Aorta (tissue), 5 donors: ENCODE measurements around the gene TNS1. TPM values are rescaled to one million over a fixed set of nuclear protein-coding genes. Genes with fewer than 3 reads are reported as not detected.

Experiments used
- ATAC-seq: fragments of 200-7000 bp; cut with Tn5 transposase; one replicate; pipeline ENCODE4 v1.9.1; 2022; ENCODE audit warnings: moderate library complexity; ENCODE audit not compliant: low FRiP score
- DNase-seq, 2 donors: peaks; one replicate each; pipeline ENCODE4 v3.0.0-alpha.2; 2020
- H3K27ac ChIP-seq, 2 donors: one replicate each; pipeline ENCODE4 v1.5.1; 2013; ENCODE audit warnings: low read length in 2 of 2, mild to moderate bottlenecking in 2 of 2, moderate library complexity in 2 of 2, control low read depth in 1 of 2, inconsistent platforms in 1 of 2, low read depth in 1 of 2
- H3K27me3 ChIP-seq, 2 donors: one replicate each; pipeline ENCODE4 v1.6.1; 2013; ENCODE audit warnings: control low read depth in 1 of 2, low read length in 1 of 2, mild to moderate bottlenecking in 1 of 2, moderate library complexity in 1 of 2; ENCODE audit not compliant: insufficient read depth in 2 of 2, control insufficient read depth in 1 of 2
- H3K36me3 ChIP-seq, 2 donors: one replicate each; pipeline ENCODE4 v1.6.1; 2013; ENCODE audit warnings: control low read depth in 1 of 2, low read length in 1 of 2, mild to moderate bottlenecking in 1 of 2; ENCODE audit not compliant: insufficient read depth in 2 of 2, control insufficient read depth in 1 of 2
- H3K4me1 ChIP-seq, 2 donors: one replicate each; pipeline ENCODE4 v1.6.1; 2013; ENCODE audit warnings: low read length in 2 of 2, control low read depth in 1 of 2, mild to moderate bottlenecking in 1 of 2, moderate library complexity in 1 of 2; ENCODE audit not compliant: insufficient read depth in 2 of 2, control insufficient read depth in 1 of 2
- H3K4me3 ChIP-seq, 2 donors: one replicate each; pipeline ENCODE4 v1.5.1; 2013; ENCODE audit warnings: low read length in 2 of 2, control low read depth in 1 of 2, mild to moderate bottlenecking in 1 of 2
- H3K9me3 ChIP-seq: one replicate; pipeline ENCODE4 v1.6.1; 2013; ENCODE audit warnings: mild to moderate bottlenecking, low read length; ENCODE audit not compliant: control insufficient read depth
- WGBS, 2 donors: extraction: QIAGEN DNeasy Blood & Tissue Kit; methylation state at CpG; one replicate each; pipeline ENCODE4 v1.1.7; 2013; 5-methylcytosine and 5-hydroxymethylcytosine counted together
- intact Hi-C, 2 donors: fragments of 100-400 bp; cut with DNase I; formaldehyde crosslinking; loops; one replicate each; pipeline versions ENCODE4 v1.14.2 to v1.15.0; 2022
- polyA plus RNA-seq, 2 donors: library from polyadenylated mRNA; stranded (reverse); fragments of 200-250 nt; gene quantifications; one replicate each; pipeline ENCODE4 v1.2.3, GENCODE V29; 2013
- total RNA-seq, 2 donors: library from RNA; stranded (reverse); fragmentation: NEBNext Ultra II Directional; extraction: Animal tissue kit (Norgen Biotek cat#: 25700); gene quantifications; one replicate each; pipeline ENCODE4 v1.2.1, GENCODE V29; 2021
- donor health status: healthy with polysubstance abuse.
- donor health status: Bipolar disorder and iron deficiency.
- donor health status: DM: no; HTN: no; CAD: no.
- donor health status: DM: no; HTN: no; CAD: no.
- donor health status: DM: yes; HTN: yes; CAD: no.

The TNS1 gene
- total and polyA plus RNA-seq, 4 donors: 303 to 1,949 (median 930) TPM

DNA sequence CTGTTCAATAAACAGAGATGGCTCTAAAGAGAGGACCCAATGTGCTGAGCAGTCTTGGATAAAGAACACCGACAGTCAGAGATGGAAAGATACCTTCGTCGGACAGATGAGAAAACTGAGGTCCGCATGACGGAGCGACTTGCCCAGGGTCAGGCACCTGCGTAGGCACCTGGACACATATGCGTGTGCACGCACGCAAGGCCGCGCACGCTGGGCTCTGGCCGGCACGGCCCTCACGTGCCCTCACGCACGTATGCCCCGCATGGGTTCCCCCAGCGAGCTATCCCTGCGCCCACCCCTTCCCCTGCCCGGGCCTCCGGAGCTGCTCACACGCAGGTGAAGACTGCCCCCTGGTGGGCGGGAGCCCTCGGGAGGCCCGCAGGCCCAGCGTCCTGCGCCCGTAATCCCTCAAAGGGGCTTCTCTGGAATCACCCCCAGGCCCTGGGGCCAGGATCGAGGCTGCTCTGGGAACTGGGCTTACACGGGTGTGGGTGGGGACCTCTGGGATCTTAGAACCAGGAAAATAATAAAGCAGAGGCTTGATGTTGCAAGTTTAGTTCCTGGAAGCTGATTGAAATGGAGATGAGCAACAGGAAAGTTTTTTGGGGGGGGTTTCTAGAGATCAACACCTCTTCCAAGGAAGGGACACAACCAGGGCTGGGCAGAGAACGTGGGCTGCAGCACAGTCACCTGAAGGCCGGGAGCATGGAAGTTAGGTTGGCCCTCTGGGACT, 246.3 kb downstream of the TNS1 start:
- peak overlapping the region; percentile 24 to 30 for H3K27ac ChIP-seq
- peak; percentile 89 for ATAC-seq

DNA sequence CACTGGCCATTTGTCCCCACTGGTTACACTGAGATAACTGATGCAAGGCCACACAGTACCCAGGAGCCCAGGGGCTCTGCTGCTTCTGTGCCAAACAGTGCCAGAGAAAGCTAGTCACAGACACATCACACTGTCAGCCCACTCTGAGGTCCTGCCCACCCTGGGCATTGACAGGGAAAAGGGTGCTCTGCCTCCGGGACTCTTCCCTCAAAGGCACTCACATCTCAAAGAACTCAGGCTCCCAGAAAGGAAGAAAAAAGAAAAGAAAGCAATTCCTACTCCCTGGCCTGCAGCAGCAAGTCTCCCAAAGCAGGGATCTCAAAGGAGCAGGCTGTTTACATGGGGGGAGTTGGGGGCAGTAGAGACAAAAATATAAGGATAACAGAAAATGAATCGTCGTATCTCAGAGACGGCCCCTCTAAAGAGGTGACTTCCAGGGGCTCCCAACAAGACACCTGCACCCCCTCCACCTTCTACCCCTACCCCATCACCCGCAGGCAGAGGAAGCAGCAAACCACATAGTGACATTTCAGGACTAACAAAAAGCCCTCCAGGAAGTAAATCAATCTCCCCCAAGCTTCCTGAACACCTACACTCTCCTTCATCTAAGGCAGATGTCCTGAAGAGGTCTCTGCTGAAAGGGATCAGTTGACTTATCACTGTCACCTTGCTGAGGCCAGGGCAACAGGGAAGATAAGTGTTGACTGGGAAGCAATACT, 247.6 kb downstream of the TNS1 start:
- no peaks in the 10 kb centered on the region for H3K27me3 ChIP-seq
- no peak overlapping the region for H3K4me3 ChIP-seq
- ATAC-seq (no peak), DNase-seq (no peak)
- H3K9me3 ChIP-seq: no peaks in the 10 kb centered on the region
- intact Hi-C loops: loop anchor here in 1 of 2 donors (5.0 kb wide), 1 partner anchor 1073 kb away; no protein-coding TSS in a partner anchor
- H3K36me3 ChIP-seq: no peaks in the 10 kb centered on the region
- 33 to 50% methylated on average over 5 of the region's 5 CpGs for WGBS, 2 donors
- peak overlapping the region in 1 of 2 donors; percentile 43 for H3K27ac ChIP-seq
- H3K4me1 ChIP-seq: peaks cover 3 to 6% of the 10 kb centered on the region in 2 donors

More for the DNA sequence above, 246.3 kb downstream of the TNS1 start:
- DNase-seq: peak; percentile 84 to 94
- peaks cover 3 to 6% of the 10 kb centered on the region in 2 donors for H3K4me1 ChIP-seq
- intact Hi-C loops: loop anchor here in 1 of 2 donors (5.0 kb wide), 1 partner anchor 1074 kb away; no protein-coding TSS in a partner anchor
- H3K9me3 ChIP-seq: no peaks in the 10 kb centered on the region
- 20 to 21% methylated on average over 34 of the region's 34 CpGs for WGBS, 2 donors
- no peaks in the 10 kb centered on the region for H3K27me3 ChIP-seq
- no peak overlapping the region for H3K4me3 ChIP-seq
- no peaks in the 10 kb centered on the region for H3K36me3 ChIP-seq

DNA sequence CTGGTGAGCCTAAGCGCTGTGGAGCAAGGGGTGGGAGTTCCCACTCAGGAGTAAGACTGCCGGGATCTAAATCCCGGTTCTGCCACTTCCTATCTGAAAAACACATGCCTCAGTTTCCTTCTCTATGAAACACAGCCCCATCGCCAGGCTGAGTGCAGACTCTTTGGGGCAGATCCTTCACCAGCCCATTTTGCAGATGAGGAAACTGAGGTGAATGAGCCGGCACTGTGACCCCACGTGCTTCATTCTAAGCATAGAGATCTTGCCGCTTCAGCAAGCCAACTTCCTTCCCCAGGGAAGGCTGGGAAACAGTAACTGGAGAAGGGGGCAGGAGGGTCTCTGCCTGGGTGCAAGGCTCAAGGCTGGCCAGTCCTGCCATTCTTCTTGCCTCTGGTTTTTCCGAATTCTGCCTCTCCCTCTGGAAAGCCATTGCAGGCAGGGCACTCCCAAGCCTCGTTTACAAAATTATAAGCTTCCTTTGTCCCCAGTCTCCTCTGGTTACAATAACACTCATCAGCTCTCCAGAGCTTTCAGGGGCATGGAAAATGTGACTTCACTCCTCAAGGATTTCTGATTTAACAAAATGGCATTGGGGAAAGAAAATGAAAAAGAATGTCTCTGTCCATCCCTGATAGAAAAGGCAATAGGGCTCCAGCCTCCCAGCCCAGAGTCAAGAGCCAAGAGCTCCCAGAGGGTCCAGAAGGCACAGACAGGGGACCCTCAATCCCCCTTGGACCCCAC, 249.2 kb downstream of the TNS1 start:
- ATAC-seq: no peak
- Histone ChIP-seq H3K27me3 (no peaks in the 10 kb centered on the region), H3K4me3 (no peak overlapping the region), H3K27ac (peak overlapping the region; percentile 19 to 96), H3K4me1 (peaks cover 3 to 6% of the 10 kb centered on the region in 2 donors), H3K9me3 (no peaks in the 10 kb centered on the region), H3K36me3 (no peaks in the 10 kb centered on the region)
- 42 to 44% methylated on average over 9 of the region's 9 CpGs for WGBS, 2 donors
- intact Hi-C loops: loop anchor here in 1 of 2 donors (5.0 kb wide), 2 partner anchors 101 to 1056 kb away; partner anchors contain the start of gene IGFBP5
- DNase-seq: no peak

DNA sequence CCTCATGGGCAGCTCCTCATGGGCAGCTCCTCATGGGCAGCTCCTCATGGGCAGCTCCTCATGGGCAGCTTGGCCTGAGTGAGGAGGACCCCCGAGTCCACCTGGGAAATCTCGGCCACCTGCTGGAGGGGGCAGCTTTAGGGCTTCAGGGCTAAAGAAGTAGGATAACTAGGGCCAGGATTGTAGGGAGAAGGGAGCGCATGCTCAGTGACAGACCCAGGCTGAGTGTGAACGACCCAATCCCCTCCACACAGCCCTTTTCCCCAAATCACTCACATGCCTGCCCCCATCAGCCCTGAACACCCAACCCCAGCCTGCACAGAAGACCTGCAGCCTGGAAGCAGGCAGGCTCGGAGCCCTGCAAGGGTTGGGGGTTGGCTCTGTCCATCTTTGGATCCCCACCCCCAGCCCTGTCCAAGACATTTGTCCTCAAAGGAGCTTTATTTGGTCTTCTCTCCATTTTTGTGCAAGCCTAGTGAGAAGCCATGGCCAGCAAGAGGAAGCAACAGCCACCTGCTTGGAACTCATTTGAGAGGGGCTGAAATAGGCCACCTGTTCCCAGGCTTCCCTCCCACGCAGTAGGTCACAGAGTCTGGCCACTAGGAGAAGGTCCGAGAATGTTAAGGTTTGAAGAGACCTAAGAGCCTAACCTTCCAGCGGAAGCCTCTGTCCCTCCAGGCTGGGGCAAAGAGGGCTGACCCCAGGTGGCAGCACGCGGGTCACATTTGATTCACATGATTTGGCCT, 249.9 kb downstream of the TNS1 start:
- no peak overlapping the region for H3K4me3 ChIP-seq

DNA sequence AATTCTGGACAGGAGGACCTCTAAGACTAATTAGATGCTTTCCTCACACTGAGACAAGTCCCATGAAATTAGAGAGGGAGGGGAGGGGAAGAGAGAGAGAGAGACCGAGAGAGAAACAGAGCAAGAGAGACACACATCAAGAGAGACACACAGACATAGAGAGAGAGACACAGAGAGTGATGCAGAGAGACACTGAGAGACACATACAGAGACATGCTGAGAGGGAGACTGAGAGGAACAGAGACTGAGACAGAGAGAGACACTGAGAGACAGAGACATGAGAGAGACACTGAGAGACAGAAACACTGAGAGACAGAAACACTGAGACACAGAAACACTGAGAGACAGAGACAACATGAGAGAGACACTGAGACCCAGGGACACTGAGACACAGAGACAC, 250.8 kb downstream of the TNS1 start:
- peak overlapping the region; percentile 9 to 96 for H3K27ac ChIP-seq
- peaks cover 3 to 6% of the 10 kb centered on the region in 2 donors for H3K4me1 ChIP-seq
- ATAC-seq (no peak), DNase-seq (no peak)
- intact Hi-C loops: loop anchor here in 1 of 2 donors (5.0 kb wide), 2 partner anchors 100 to 1055 kb away; partner anchors contain the start of gene IGFBP5
- H3K4me3 ChIP-seq: no peak overlapping the region
- H3K27me3 ChIP-seq: no peaks in the 10 kb centered on the region
- WGBS, 2 donors: 77 to 90% methylated on average over 1 of the region's 1 CpG
- no peaks in the 10 kb centered on the region for H3K36me3 ChIP-seq
- H3K9me3 ChIP-seq: no peaks in the 10 kb centered on the region

More for the DNA sequence above, 249.9 kb downstream of the TNS1 start:
- Histone ChIP-seq H3K27ac (peak overlapping the region in 1 of 2 donors; percentile 96), H3K27me3 (no peaks in the 10 kb centered on the region), H3K36me3 (no peaks in the 10 kb centered on the region), H3K4me1 (peaks cover 3 to 6% of the 10 kb centered on the region in 2 donors), H3K9me3 (no peaks in the 10 kb centered on the region)
- WGBS, 2 donors: 83 to 87% methylated on average over 10 of the region's 10 CpGs
- no peak for ATAC-seq
- DNase-seq: no peak
- intact Hi-C loops: loop anchor here in 1 of 2 donors (5.0 kb wide), 2 partner anchors 101 to 1056 kb away; partner anchors contain the start of gene IGFBP5

DNA sequence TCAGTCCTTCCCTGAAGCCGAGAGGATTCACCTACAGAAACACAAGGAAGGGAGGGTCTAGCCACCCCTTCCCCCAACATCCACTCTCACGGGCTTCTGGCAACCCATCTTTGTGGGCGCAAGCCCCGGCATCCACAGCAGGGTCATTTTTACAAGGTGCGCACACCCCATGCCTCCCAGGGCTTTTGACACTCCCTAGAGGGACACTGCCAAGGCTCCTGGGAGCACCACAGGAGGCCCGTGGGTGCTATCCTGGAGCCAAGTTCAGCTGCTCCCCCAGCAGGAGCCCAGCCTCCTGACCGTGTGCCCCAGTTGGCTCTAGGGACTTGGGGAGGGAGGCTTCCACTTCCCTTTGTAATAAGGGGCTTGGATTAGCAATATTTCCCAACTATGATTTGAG, 251.6 kb downstream of the TNS1 start:
- H3K4me3 ChIP-seq: no peak overlapping the region
- H3K27ac ChIP-seq: no peak overlapping the region
- H3K9me3 ChIP-seq: no peaks in the 10 kb centered on the region
- no peaks in the 10 kb centered on the region for H3K36me3 ChIP-seq
- ATAC-seq (no peak), DNase-seq (no peak)
- peaks cover 3 to 6% of the 10 kb centered on the region in 2 donors for H3K4me1 ChIP-seq
- intact Hi-C loops: loop anchor here in 1 of 2 donors (5.0 kb wide), 2 partner anchors 99 to 1054 kb away; partner anchors contain the start of gene IGFBP5
- WGBS, 2 donors: 82 to 83% methylated on average over 7 of the region's 7 CpGs
- H3K27me3 ChIP-seq: no peaks in the 10 kb centered on the region
